HG02981 (cell line): ENCODE measurements around the gene MC4R.
A peak's percentile ranks its signal among the peaks of the same experiment; 100 is the strongest.
"Not testable (repeated sequence)": the region's sequence is repeated elsewhere in the genome, so short reads cannot be mapped to it uniquely, and the experiment has no call there.

Experiments
- ATAC-seq: cut with Tn5 transposase; IDR thresholded peaks from one replicate; pipeline ENCODE4 v1.9.1; 2021; ENCODE audit warnings: mild to moderate bottlenecking, moderate library complexity; ENCODE audit not compliant: unreplicated experiment

The MC4R gene

DNA sequence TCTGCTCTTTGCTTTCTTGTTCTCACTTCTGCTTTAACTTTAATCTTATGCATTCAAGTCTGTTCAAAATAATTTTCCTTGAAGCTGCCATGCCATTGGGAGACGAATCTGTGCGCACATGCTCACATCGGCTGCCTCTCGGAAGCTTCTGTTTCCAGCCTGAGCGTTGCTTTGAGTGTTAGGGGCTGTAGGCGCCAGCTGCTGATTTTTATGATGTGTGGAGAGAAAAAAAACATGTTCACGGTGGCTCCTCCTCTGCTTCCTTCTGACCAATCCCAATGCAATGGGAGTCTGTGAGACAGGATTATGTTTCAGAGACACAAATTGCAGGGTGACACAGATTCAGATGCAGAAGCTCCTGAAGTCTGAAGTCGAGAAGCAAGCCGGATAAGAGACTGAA lies at the start of gene MC4R:
Gene MC4R (minus strand): TSS at position 180 of the 400 bp plus-strand sequence. CDS start 426 bp downstream, outside the sequence.
- no peak for ATAC-seq

DNA sequence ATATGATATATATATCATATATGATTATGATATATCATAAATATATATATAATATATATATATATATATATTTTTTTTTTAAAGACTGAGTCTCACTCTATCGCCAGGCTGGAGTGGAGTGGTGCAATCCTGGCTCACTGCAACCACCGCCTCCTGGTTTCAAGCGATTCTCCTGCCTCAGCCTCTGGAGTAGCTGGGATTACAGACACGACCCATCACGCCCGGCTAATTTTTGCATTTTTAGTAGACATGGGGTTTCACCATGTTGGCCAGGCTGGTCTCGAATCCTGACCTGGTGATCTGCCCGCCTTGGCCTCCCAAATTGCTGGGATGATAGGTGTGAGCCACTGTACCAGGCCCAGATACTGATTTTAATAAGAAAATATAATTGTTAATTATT lies 49.7 kb upstream of the MC4R start:
- not testable (repeated sequence) for ATAC-seq

DNA sequence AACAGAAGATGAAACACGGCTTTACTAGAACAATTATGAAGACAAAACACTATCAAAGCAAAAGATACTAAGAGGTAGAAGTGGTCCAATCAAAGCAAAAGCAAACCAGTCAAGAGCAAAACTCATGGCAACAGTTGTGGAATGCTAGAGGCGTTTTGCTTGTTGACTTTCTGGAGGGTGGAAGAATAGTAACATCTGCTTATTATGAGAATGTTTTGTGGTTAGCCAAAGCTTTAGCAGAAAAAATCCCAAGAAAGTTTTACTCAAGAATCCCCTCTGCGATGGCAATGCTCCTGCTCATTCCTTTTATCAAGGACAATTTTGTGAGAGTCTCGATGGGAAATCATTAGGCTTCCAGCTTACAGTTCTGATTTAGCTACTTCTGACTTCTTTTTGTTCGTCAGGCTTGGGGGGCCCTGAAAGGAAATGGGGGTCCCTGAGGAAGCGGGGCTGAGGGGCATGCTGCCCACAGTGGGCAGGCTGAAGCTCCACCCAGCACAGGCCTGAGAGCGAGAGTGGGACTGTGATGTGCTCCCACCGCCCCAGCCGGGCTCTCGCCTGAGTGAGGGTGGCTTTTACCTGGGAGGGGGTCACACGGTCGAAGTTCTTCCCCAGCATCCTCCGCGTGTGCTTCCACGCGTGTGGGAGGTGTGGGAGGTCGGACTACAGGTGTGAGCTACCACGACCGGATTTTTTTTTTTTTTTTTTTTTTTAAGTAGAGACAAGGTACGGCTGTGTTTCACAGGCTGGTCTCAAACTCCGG lies 49.0 kb upstream of the MC4R start:
- no peak for ATAC-seq

DNA sequence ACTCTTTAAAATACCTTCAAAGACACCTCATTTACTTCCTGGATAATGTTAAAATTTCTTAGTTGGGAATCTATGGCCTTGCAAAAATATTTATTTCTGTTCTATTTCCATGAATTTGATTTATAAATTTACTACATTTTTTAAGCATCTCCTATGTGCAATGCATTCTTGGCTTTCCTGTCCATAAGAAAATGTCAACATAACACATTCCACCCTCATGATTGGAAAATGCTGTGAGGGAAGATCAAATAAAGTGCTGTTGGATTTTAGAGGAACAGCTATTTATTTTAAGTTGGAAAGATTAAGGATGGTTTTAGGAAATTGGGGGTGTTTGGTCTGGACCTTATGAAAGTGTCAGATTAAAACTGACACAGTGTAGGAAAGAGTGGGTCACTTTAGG lies 45.4 kb upstream of the MC4R start:
- ATAC-seq: no peak

DNA sequence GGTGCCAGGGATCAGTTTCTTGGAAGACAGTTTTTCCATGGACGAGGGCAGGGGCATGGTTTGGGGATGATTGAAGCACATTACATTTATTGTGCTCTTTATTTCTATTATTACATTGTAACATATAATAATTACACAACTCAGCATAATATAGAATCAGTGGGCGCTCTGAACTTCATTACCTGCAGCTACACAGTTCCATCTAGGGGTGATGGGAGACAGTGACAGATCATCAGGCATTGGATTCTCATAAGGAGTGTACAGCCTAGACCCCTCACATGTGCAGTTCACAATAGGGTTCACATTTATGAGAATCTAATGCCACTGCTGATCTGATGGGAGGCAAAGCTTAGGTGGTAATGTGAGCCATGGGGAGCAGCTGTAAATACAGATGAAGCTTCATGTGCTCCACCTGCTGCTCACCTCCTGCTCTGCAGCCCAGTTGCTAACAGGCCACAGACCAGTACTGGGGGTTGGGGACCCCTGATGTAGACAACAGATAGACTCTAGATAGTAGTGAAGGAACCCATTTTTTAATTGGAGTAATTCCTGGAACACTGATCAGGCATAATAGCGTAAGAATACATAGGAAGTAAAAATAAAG lies 41.5 kb upstream of the MC4R start:
- ATAC-seq: peak; percentile 68

DNA sequence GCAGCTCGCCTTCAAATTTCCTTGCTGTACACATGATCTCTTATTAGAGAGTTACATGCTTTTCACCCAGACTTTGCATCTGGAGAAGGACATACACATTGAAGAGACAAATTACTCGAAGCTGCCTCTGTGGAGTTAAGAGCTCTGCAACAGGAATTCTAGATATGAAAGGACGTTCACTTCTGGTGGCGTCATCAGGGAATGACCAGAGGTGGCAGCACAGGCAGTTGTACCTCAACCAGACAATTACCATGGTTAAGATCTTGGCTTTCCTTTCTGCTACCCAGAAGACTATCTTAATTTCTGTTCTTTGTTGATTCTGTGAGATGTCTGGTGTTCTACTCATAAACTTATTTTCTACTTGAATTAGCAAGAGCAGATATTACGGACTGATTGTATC lies 39.1 kb upstream of the MC4R start:
- no peak for ATAC-seq

DNA sequence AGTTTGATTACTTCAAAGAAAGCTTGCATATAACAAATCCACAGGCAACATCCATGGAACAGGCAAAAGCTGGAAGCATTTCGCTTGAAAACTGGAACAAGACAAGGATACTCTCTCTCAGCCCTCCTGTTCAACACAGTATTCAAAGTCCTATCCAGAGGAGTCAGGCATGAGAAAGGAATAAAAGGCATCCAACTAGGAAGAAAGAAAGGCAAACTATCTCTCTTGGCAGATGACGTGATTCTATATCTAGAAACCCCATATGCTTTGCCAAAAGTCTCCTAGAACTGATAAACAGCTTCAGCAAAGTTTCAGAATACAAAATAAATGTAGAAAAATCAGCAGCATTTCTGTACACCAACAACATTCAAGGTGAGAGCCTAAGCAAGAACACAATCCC lies 34.1 kb upstream of the MC4R start:
- ATAC-seq: no peak

DNA sequence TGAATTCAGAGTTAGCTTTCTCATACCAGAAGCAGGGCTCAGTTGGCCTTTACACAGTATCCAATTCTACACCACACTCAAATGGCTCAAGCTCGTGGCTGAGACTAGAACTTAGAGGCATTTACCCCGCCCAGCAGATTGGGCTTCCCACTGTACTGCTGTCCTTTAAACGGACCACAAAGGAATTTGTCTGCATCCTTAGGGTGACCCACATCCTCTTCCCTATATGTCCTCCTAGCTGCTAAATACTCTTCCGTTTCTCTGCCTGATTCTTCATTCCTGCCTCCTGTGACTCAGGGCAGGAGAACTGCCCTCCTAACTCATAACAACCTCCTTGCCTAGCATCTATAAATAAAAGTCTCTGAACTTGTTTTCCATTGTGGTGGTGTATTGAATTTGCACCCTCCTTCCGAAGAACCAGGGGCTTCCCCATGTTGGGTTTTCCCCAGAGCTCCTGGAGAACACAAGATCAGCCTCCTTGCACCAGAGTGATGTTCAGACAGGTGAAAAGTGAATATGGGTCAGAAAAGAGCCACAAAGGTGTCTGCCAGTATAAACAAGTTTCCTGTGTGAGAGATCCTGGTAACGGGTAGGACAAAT lies 32.0 kb upstream of the MC4R start:
- no peak for ATAC-seq

DNA sequence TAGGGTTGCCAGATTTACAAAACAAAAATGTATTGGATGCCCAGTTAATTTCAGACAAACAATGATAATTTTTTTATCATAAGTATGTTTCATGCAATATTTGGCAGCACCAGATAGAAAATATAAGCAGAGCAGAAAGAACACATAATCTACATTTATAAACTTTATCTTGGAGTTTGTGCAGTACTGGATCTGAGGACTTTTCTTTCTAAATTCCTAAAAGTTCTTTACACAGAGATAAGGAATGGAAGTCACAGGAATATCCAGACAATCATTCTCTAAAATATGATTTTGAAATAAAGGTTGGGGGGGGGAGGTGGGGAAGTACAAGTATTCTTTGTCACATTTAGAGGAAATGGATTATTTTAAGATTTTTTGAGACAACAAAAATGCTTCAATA lies 28.8 kb upstream of the MC4R start:
- ATAC-seq: no peak

DNA sequence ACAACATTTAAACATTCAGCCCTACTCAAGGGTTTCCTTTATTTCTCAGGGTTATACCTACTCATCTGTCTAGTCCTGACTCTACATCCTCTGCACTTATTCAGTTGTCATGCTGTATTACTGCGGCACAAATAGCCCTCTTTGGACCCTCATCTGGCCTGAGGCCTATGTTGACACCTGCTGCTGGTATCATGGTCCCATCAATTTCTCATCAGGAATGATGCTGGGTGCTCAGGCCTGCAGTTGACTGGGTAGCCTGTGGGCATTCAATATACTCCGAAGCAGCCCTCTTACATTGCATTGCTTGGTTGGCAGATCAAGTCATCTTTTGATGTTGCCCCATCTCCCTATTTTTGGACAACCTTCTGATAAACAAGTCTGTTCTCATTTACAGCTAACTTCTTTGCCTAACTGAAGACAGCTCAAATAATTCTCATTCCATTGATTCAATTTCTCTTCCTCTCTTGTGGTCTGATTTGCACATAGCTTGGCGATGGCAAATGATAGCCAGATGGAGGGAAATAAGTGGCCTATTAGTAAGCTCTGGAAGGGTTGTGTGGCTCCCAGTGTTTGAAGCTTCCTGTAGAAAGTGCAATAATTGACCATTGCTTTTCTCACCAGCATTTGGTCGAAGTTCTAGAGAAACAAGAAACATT lies 19.1 kb upstream of the MC4R start:
- no peak for ATAC-seq

DNA sequence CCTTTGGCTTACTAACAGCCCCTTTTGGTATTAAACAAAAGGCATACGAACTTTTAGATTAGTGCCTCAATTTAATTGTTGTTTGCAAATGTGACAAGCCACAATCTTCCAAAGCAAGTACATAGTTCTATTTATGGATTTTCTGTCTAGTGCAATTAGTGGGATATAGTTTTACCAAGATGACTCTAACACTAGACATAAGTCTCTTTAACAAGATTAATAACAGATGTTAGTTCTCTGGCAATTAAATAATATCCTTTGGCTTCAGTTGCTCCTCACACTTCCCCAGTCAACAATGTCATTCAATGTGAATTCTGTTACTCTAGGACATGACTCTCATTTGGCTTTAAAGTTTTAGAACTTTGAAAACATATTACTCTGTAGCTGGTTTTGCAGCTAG lies 16.7 kb upstream of the MC4R start:
- ATAC-seq: no peak

DNA sequence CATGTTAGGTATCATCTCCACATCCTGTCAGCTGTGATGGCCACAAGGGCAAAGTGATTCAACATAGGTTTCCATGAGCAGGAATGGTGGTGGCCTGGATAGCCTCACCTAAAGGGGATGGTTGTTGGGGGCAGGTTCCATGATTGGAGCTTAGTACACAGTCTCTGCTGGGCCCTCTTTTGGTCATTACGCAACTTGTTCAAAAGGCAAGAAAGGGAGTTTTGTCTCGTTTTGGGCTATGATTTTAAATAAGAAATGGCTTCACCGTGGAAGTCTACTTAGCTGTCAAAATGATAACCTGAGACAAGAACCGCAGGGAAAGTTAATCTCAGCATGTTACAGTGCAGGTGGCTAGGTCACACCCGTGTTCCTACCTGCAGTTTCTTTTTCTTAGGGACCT lies 13.1 kb upstream of the MC4R start:
- ATAC-seq: no peak

DNA sequence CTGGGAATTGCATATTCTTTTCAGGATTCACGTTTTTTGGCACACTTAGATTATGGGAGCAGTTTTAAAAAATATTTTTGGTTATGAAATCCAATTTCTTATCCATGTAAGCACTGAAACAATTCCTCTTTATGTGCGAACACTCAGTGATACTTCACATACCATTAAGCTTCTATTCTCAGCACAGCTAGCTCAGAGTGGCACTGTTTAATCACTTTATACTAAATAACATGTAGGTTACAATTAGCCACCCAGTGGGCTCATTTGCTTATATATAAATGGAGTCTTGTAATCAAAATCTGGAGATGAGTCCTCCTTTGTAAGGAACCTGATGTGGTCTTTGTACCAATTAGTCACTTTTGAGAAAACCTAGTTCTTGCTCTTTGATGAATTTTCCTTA lies 11.3 kb upstream of the MC4R start:
- ATAC-seq: no peak

DNA sequence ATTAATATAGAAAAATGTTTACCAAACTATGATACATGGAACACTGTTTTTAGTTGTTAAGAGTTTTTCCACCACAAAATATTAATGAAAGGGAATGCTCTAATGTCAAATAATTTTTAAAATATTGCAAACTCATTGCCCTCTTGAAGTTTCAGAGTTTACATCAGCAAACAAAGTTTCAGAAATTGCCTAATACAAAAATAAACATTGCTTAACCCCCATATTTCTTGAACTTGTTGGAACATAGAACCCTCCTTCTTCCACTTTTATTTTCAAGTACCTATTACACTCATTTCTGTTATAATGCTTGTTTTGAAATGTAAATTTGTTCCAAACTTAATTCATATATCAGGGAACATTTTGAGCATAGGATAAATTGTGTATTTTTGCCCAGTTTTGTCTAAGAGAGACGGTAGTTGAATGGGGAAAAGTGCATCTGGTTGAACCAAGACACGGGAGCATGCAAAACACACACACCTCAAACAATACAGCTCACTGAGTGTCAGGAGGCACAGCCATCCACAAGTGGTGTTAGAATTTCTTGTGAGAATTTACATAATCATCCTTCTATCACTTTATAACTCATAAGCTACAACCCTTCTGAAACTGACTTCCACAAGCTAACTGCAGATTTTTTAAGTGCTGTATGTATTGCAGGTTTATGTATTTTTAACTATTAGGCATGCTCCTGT lies 5.3 kb upstream of the MC4R start:
- ATAC-seq: no peak

DNA sequence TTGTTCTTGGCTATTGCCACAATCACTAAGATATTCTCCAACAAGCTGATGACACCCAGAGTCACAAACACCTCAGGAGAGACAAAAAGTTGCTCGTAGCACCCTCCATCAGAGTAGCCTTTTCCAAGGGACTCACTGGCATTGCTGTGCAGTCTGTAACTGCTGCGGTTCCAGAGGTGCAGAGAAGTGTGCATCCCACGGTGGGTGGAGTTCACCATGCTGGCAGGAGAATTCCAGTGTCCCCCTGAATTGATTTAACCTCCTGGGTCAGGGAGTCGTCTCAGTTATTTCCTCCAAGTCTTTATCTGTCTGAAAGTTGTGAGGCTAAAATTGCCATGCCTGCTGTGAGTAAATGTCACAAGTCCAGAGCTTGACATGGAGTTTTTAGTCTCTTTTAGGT lies 443 bp downstream of the MC4R start:
- no peak for ATAC-seq

DNA sequence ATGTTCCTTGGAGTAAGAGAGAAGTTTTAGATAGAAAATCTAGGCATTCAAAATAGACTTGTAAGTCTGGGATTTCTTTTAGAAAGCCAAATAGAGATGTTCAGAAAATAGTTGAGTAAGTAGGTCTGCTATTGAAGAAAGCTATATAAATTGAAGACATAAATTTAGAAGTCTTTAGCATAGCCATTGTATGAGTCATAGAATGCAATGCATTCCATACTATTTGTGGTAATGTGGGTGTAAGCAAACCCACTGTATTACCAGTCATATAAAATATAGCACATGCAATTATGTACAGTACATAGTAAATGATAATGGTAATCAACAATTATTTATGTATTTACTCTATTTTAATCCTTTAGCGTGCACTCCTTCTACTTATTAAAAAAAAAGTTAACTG lies 14.1 kb downstream of the MC4R start:
- no peak for ATAC-seq

DNA sequence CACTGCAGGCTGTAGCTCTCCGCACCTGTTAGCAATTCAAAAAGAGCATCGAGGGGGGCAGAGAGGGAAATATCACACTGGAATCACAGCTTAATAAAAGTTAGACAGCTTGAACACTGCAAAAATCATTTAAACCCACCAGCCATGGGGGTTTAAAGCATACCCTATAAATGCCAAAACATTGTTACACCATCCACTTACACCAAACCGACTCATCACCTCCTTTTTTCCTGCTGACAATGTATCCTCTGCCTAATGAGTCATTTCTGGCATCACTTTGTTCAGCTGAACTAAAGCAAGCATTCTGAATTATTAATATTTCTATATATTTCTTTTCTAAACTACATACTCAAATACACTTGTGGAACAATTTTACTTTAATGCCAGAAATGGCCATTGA lies 21.6 kb downstream of the MC4R start:
- no peak for ATAC-seq

DNA sequence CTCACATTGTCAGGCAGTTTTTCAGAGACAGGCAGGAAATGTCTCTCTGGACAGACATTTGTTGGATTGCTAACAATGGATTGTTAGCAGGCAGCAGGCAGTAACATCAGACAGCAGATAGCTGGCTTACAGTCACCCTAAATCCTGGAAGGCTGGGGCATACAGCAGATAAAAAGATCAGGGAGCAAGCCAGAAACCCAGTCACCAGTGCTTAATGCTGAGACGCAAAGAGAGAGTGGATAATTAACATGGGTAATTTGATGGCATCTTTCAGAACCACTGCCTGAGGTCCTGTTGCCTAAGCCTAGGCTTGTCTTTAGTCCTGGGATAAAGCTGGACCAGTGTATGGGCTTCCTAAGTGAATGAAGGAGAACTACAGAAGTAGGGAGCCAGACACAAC lies 22.4 kb downstream of the MC4R start:
- ATAC-seq: no peak

DNA sequence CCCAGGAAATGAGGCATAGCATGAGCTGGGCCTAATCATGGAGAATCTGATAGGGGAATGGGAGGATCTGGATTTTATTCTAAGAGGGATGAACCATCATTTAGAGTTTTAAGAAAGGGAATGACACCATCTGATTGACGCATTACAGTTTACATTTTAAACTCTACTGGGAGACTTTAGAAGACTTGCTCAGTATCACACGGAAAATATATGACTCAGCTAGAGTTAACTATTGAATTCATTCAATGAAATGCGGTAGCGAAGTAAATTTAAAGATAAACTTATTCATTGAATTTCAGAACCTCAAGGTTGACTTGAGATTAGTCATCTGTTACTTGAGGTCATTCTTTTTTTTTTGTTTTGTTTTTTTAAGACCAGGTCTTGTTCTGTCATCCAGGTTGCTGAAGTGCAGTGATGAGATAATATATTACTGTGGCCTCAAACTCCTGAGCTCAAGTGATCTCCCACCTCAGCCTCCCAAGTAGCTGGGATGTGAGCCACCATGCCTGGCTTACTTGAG lies 25.0 kb downstream of the MC4R start:
- ATAC-seq: no peak

DNA sequence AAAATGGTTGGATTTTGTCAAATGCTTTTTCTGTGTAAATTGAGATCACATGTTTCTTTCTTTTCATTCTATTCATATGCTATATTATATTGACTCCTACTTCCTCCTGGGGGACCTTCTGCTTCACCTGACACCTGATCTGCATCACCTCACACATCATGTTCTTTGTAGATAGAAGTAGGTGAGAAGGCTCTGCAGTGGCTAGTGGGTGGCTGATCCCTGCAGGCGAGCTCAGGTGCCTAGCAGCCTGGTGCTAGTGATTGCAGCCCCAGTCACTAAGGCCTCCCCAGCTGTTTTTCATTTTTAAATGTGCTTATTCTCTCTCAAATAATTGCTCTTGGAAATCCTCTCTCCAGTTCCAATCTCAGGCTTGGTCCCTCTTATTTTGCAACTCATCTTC lies 33.6 kb downstream of the MC4R start:
- ATAC-seq: no peak

DNA sequence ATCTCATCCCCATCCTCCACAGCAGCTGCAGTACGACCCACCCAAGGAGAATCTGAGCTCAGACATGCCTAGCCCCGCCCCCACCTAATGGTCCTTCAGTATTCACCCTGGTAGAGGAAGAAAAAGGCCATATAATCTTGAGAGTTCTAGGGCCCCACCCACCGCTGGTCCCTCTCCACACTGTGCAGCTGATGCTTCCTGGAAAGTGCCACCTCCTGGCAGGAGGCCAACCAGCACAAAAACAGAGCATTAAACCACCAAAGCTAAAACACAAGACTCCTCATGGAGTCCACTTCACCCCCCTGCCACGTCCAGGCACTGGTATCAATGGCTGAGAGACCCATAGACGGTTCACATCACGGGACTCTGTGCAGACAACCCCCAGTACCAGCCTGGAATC lies 40.7 kb downstream of the MC4R start:
- no peak for ATAC-seq
